CD14-positive monocyte (primary cell): ENCODE results near the gene MACROD2. TPM values are rescaled to one million over a fixed set of nuclear protein-coding genes. Genes with fewer than 3 reads are reported as not detected.

Source experiments
- DNase-seq, 3 donors: peaks; one replicate each; pipeline ENCODE4 v3.0.0-alpha.2; 2011 to 2022
- H2AFZ ChIP-seq: 2 replicates; pipeline ENCODE4 v1.6.0; 2012; ENCODE audit warnings: mild to moderate bottlenecking, low read depth, low read length, inconsistent platforms; ENCODE audit not compliant: insufficient read depth, poor library complexity, severe bottlenecking
- H3K27ac ChIP-seq, 2 donors: 1 replicate in 1 of 2; 2 replicates in 1 of 2; pipeline ENCODE4 v1.5.1; 2012 to 2013; ENCODE audit warnings: low read length in 2 of 2, control low read depth in 1 of 2, inconsistent platforms in 1 of 2, low read depth in 1 of 2, mild to moderate bottlenecking in 1 of 2
- H3K27me3 ChIP-seq, 2 donors: one replicate each; pipeline versions ENCODE4 v1.6.0 to v1.6.1; 2011 to 2013; ENCODE audit warnings: low read length in 2 of 2; ENCODE audit not compliant: control insufficient read depth in 2 of 2, insufficient read depth in 2 of 2
- H3K36me3 ChIP-seq, 2 donors: replicated peaks in 1 of 2; 1 replicate in 1 of 2; 2 replicates in 1 of 2; pipeline versions ENCODE4 v1.5.1 to v1.6.1; 2012 to 2013; ENCODE audit warnings: low read length in 2 of 2, control low read depth in 1 of 2, inconsistent platforms in 1 of 2, mild to moderate bottlenecking in 1 of 2; ENCODE audit not compliant: insufficient read depth in 2 of 2, control insufficient read depth in 1 of 2
- H3K4me1 ChIP-seq, 2 donors: 1 replicate in 1 of 2; 2 replicates in 1 of 2; pipeline versions ENCODE4 v1.5.1 to v1.6.1; 2012 to 2013; ENCODE audit warnings: low read length in 2 of 2, control low read depth in 1 of 2, inconsistent platforms in 1 of 2, mild to moderate bottlenecking in 1 of 2, moderate library complexity in 1 of 2; ENCODE audit not compliant: insufficient read depth in 2 of 2, control insufficient read depth in 1 of 2
- H3K4me2 ChIP-seq: replicated peaks from 2 replicates; pipeline ENCODE3; 2012; ENCODE audit warnings: low read length, moderate library complexity, mild to moderate bottlenecking; ENCODE audit not compliant: poor library complexity, severe bottlenecking; ENCODE audit errors: extremely low read depth
- H3K4me3 ChIP-seq, 3 experiments: fragments of 200-600 bp in 1 of 3; sonication (generic) in 1 of 3; replicated peaks in 1 of 3; 1 replicate in 2 of 3; 2 replicates in 1 of 3; pipeline ENCODE4 v1.5.1; 2011 to 2013; ENCODE audit warnings: low read length in 3 of 3, mild to moderate bottlenecking in 3 of 3, control low read depth in 2 of 3, low read depth in 2 of 3, inconsistent platforms in 1 of 3, moderate library complexity in 1 of 3
- H3K79me2 ChIP-seq: 2 replicates; pipeline ENCODE4 v1.6.0; 2012; ENCODE audit warnings: mild to moderate bottlenecking, control low read depth, inconsistent platforms, low read length, moderate library complexity; ENCODE audit not compliant: insufficient read depth
- H3K9ac ChIP-seq: 2 replicates; pipeline ENCODE4 v1.6.0; 2017; ENCODE audit warnings: low read length, mild to moderate bottlenecking; ENCODE audit not compliant: insufficient read depth, poor library complexity, severe bottlenecking
- H3K9me3 ChIP-seq, 2 donors: replicated peaks in 1 of 2; 1 replicate in 1 of 2; 2 replicates in 1 of 2; pipeline versions ENCODE4 v1.5.1 to v1.6.1; 2012 to 2013; ENCODE audit warnings: low read length in 2 of 2, control low read depth in 1 of 2; ENCODE audit not compliant: control insufficient read depth in 1 of 2, insufficient read depth in 1 of 2
- H4K20me1 ChIP-seq: 2 replicates; pipeline ENCODE4 v1.6.0; 2012; ENCODE audit warnings: mild to moderate bottlenecking, low read length, control low read depth, moderate library complexity; ENCODE audit not compliant: insufficient read depth
- H3K27ac Mint-ChIP-seq, 7 donors: one replicate each; pipeline ENCODE4 v1.8.0; 2020; ENCODE audit warnings: mild to moderate bottlenecking in 7 of 7, mixed read lengths in 7 of 7, moderate library complexity in 6 of 7, inconsistent platforms in 2 of 7
- H3K27me3 Mint-ChIP-seq, 3 donors: one replicate each; pipeline ENCODE4 v1.8.0; 2021 to 2022; ENCODE audit warnings: low read depth in 3 of 3, mild to moderate bottlenecking in 3 of 3, mixed read lengths in 3 of 3, moderate library complexity in 3 of 3, inconsistent platforms in 1 of 3
- H3K36me3 Mint-ChIP-seq, 2 donors: one replicate each; pipeline ENCODE4 v1.8.0; 2020; ENCODE audit warnings: mixed read lengths in 2 of 2, inconsistent platforms in 1 of 2, mild to moderate bottlenecking in 1 of 2
- H3K4me1 Mint-ChIP-seq: one replicate; pipeline ENCODE4 v1.8.0; 2020; ENCODE audit warnings: mild to moderate bottlenecking, mixed read lengths
- H3K4me3 Mint-ChIP-seq, 2 donors: one replicate each; pipeline ENCODE4 v1.8.0; 2020; ENCODE audit warnings: mild to moderate bottlenecking in 2 of 2, mixed read lengths in 2 of 2, moderate library complexity in 1 of 2
- H3K9me3 Mint-ChIP-seq, 7 donors: one replicate each; pipeline ENCODE4 v1.8.0; 2020 to 2022; ENCODE audit warnings: mixed read lengths in 7 of 7, mild to moderate bottlenecking in 6 of 7, moderate library complexity in 6 of 7, inconsistent platforms in 2 of 7
- WGBS: methylation state at CpG from one replicate; pipeline ENCODE4 v1.1.5; 2013; ENCODE audit warnings: missing lambda C conversion rate; ENCODE audit not compliant: insufficient coverage; 5-methylcytosine and 5-hydroxymethylcytosine counted together
- intact Hi-C, 2 donors: fragments of 100-400 bp; cut with micrococcal nuclease; formaldehyde crosslinking; loops; one replicate each; pipeline versions ENCODE4 v1.15.0 to v1.15.1; 2023
- polyA plus RNA-seq, 3 donors: library from polyadenylated mRNA; depleted of rRNA in 1 of 3; unstranded in 2 of 3; stranded (reverse) in 1 of 3; fragments of 300-500 nt in 2 of 3; fragments of >200 nt in 1 of 3; fragmentation: Illumina TruSeq in 2 of 3; gene quantifications; 1 replicate in 2 of 3; 2 replicates in 1 of 3; pipeline ENCODE4 v1.2.3, GENCODE V29; 2012 to 2021
- TF ChIP-seq, protein P1 (sequence below): fragments of 200-600 bp; IDR thresholded peaks from one replicate; pipeline ENCODE4 v1.8.0; 2022; ENCODE audit warnings: antibody characterized with exemption, mild to moderate bottlenecking

The MACROD2 gene
- polyA plus RNA-seq, 3 donors: 0.23 TPM; not detected in 2

DNA sequence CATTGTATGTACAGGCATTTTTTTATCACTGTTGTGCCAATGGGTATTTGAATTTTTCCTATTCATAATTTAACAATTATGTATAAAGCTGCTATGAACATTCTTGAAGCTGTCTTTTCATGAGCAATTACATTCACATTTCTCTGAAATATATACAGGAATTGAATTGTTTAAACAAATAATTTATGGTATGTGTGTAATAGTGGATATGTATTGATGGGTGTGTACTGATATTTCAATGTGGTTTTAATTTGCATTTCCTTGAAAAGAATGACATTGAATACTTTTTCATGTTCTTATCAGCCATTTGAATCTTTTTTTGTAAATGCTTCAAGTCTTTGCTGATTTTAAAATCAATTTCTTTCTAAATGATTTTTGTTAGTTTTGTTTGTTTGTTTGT is 971.5 kb downstream of the MACROD2 start:
- Mint-ChIP-seq H3K4me1 (no peaks in the 10 kb centered on the region), H3K4me3 (no peak overlapping the region), H3K36me3 (no peaks in the 10 kb centered on the region), H3K27me3 (peaks cover 0 to 4% (median 3%) of the 10 kb centered on the region in 3 donors), H3K27ac (no peak overlapping the region), H3K9me3 (peaks cover 0 to 9% (median 4%) of the 10 kb centered on the region in 7 donors)
- H3K4me2 ChIP-seq: no peak overlapping the region
- TF ChIP-seq, protein P1, sequence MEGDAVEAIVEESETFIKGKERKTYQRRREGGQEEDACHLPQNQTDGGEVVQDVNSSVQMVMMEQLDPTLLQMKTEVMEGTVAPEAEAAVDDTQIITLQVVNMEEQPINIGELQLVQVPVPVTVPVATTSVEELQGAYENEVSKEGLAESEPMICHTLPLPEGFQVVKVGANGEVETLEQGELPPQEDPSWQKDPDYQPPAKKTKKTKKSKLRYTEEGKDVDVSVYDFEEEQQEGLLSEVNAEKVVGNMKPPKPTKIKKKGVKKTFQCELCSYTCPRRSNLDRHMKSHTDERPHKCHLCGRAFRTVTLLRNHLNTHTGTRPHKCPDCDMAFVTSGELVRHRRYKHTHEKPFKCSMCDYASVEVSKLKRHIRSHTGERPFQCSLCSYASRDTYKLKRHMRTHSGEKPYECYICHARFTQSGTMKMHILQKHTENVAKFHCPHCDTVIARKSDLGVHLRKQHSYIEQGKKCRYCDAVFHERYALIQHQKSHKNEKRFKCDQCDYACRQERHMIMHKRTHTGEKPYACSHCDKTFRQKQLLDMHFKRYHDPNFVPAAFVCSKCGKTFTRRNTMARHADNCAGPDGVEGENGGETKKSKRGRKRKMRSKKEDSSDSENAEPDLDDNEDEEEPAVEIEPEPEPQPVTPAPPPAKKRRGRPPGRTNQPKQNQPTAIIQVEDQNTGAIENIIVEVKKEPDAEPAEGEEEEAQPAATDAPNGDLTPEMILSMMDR: no peak
- no peak overlapping the region for H3K27ac ChIP-seq
- no peak overlapping the region for H3K4me3 ChIP-seq
- DNase-seq: no peak
- no peaks in the 10 kb centered on the region for H3K79me2 ChIP-seq
- intact Hi-C loops: no loop called here
- H4K20me1 ChIP-seq: no peaks in the 10 kb centered on the region
- H2AFZ ChIP-seq: no peak overlapping the region
- no peaks in the 10 kb centered on the region for H3K36me3 ChIP-seq
- H3K9me3 ChIP-seq: peaks cover 0 to 4% of the 10 kb centered on the region in 2 donors
- H3K27me3 ChIP-seq: no peaks in the 10 kb centered on the region
- no peak overlapping the region for H3K9ac ChIP-seq
- H3K4me1 ChIP-seq: no peaks in the 10 kb centered on the region

DNA sequence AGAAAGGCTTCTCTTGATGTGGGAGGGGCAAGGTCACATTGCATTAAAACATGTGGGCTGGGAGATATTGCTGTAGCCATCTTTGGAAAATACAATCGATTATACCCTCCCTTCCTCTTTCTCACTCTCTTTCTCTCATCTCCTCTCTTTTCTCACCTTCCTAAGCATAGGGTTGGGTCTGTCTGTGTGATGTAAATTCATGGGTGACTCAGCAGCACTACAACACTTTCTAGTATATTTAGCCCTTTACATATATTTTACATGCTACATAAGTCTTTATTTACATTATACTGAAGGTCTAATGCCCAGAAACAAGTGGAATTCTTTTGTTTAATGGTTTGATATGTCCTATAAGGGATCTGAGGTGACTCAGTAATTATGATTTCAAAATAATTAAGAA is 976.9 kb downstream of the MACROD2 start:
- intact Hi-C loops: no loop called here
- Histone ChIP-seq H2AFZ (no peak overlapping the region), H3K4me1 (no peaks in the 10 kb centered on the region), H3K79me2 (no peaks in the 10 kb centered on the region), H3K9me3 (peaks cover 4 to 7% of the 10 kb centered on the region in 2 donors), H3K36me3 (no peaks in the 10 kb centered on the region), H3K4me3 (no peak overlapping the region), H3K27me3 (no peaks in the 10 kb centered on the region), H3K27ac (no peak overlapping the region), H3K9ac (no peak overlapping the region), H4K20me1 (no peaks in the 10 kb centered on the region), H3K4me2 (no peak overlapping the region)
- Mint-ChIP-seq H3K4me3 (no peak overlapping the region), H3K27me3 (peaks cover 0 to 2% (median 0%) of the 10 kb centered on the region in 3 donors), H3K4me1 (no peaks in the 10 kb centered on the region), H3K27ac (no peak overlapping the region), H3K9me3 (peaks cover 8 to 20% (median 12%) of the 10 kb centered on the region in 7 donors), H3K36me3 (no peaks in the 10 kb centered on the region)
- DNase-seq: no peak
- no CpG with 5 or more reads among the region's 1 CpG for WGBS
- TF ChIP-seq, protein P1: no peak
